CD4-positive, CD25-positive, alpha-beta regulatory T cell (primary cell): ENCODE results near the gene PAF1. TPM values are rescaled to one million over a fixed set of nuclear protein-coding genes. Genes with fewer than 3 reads are reported as not detected.
A peak's percentile ranks its signal among the peaks of the same experiment; 100 is the strongest.

Experiments used
- ATAC-seq, 2 donors: fragments of 150-1000 bp; cut with Tn5 transposase; one replicate each; pipeline ENCODE4 v1.10.0; 2021; ENCODE audit warnings: low read depth in 2 of 2, moderate number of reproducible peaks in 2 of 2, moderate library complexity in 1 of 2
- DNase-seq, 3 donors: peaks; one replicate each; pipeline versions ENCODE4 v3.0.0 to v3.0.0-alpha.2; 2012 to 2022; ENCODE audit warnings: mixed read lengths in 1 of 3
- H3K27ac ChIP-seq: one replicate; pipeline ENCODE4 v1.7.0; 2013; ENCODE audit warnings: mild to moderate bottlenecking, low read length; ENCODE audit not compliant: insufficient read depth, poor library complexity, severe bottlenecking
- H3K27me3 ChIP-seq: one replicate; pipeline ENCODE4 v1.7.0; 2013; ENCODE audit warnings: low read length; ENCODE audit not compliant: control insufficient read depth, insufficient read depth
- H3K36me3 ChIP-seq: one replicate; pipeline ENCODE4 v1.7.0; 2013; ENCODE audit warnings: mild to moderate bottlenecking, low read length, moderate library complexity; ENCODE audit not compliant: control insufficient read depth, insufficient read depth
- H3K4me1 ChIP-seq: 2 replicates; pipeline ENCODE4 v1.7.0; 2013; ENCODE audit warnings: mild to moderate bottlenecking, low read length; ENCODE audit not compliant: insufficient read depth, control insufficient read depth, poor library complexity, severe bottlenecking
- H3K4me3 ChIP-seq: one replicate; pipeline ENCODE4 v1.7.0; 2013; ENCODE audit warnings: low read depth, mild to moderate bottlenecking, low read length, moderate library complexity
- H3K9me3 ChIP-seq, 2 experiments: 1 replicate in 1 of 2; 2 replicates in 1 of 2; pipeline ENCODE4 v1.7.0; 2013; ENCODE audit warnings: low read length in 2 of 2, mild to moderate bottlenecking in 1 of 2, moderate library complexity in 1 of 2; ENCODE audit not compliant: control insufficient read depth in 2 of 2
- H3K27ac Mint-ChIP-seq, 3 donors: one replicate each; pipeline ENCODE4 v1.8.0; 2020 to 2022; ENCODE audit warnings: mild to moderate bottlenecking in 3 of 3, mixed read lengths in 3 of 3, moderate library complexity in 2 of 3
- H3K27me3 Mint-ChIP-seq: one replicate; pipeline ENCODE4 v1.8.0; 2022; ENCODE audit warnings: mild to moderate bottlenecking, mixed read lengths
- H3K36me3 Mint-ChIP-seq: one replicate; pipeline ENCODE4 v1.8.0; 2020; ENCODE audit warnings: mixed read lengths
- H3K4me1 Mint-ChIP-seq, 4 donors: one replicate each; pipeline ENCODE4 v1.8.0; 2020 to 2022; ENCODE audit warnings: mixed read lengths in 4 of 4, mild to moderate bottlenecking in 1 of 4
- H3K4me3 Mint-ChIP-seq, 4 donors: one replicate each; pipeline ENCODE4 v1.8.0; 2020 to 2022; ENCODE audit warnings: mild to moderate bottlenecking in 4 of 4, mixed read lengths in 4 of 4, moderate library complexity in 3 of 4
- H3K9me3 Mint-ChIP-seq, 7 donors: one replicate each; pipeline ENCODE4 v1.8.0; 2020 to 2022; ENCODE audit warnings: mixed read lengths in 7 of 7, mild to moderate bottlenecking in 3 of 7, moderate library complexity in 2 of 7
- polyA plus RNA-seq, 4 donors: library from polyadenylated mRNA; unstranded; fragments of 300-500 nt; fragmentation: Illumina TruSeq; gene quantifications; one replicate each; pipeline ENCODE4 v1.2.3, GENCODE V29; 2021
- total RNA-seq: library from RNA; stranded (reverse); gene quantifications from one replicate; pipeline ENCODE4 v1.2.3, GENCODE V29; 2022

Gene PAF1
- total and polyA plus RNA-seq, 5 donors from 2014 or later, result 35.0 to 138 (median 40.1) TPM

DNA sequence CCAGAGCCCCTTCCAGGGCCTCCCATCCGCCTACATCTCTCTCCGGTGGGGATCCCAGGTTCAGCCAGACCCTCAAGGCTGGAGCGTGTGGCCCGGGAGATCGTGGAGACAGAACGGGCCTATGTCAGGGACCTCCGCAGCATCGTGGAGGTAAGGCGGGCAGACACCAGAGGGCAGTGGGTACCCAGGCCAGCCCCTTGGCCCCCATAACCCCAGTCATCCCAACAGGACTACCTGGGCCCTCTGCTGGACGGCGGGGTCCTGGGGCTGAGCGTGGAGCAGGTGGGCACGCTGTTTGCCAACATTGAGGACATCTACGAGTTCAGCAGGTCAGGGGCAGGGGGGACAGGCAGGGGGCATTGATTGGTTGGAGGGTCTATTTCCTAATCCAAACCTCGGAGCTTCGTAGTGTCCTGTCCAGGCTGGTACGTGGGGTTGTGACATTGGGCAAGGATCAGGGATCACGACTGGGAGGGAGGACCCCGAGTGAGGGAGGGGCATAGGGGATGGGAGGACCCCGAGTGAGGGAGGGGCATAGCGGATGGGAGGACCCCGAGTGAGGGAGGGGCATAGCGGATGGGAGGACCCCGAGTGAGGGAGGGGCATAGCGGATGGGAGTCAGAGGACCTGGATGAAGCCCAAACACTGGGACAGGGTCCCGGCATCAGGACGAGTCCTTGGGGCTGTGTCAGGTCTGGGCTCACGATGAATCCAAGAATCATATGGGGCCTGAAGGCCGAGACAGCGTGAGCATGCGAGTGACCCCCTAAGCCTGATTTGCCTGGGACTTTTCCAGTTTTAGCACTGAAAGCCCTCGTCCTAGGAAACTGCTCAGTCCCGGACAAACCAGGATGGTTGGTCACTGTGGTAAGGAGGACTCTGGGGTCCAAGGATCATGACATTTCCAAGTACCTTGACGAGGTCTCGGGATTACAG lies 24.5 kb upstream of the PAF1 start:
- Histone ChIP-seq H3K4me3 (no peak overlapping the region), H3K27ac (no peak overlapping the region), H3K36me3 (peaks cover 17% of the 10 kb centered on the region), H3K4me1 (peaks cover 30% of the 10 kb centered on the region), H3K9me3 (no peaks in the 10 kb centered on the region), H3K27me3 (no peaks in the 10 kb centered on the region)
- no peak for ATAC-seq
- Mint-ChIP-seq H3K36me3 (peaks cover 19% of the 10 kb centered on the region), H3K4me3 (peak overlapping the region; percentile 31 to 89 (median 52)), H3K9me3 (peaks cover 0 to 5% (median 0%) of the 10 kb centered on the region in 7 donors), H3K27me3 (peaks cover 12% of the 10 kb centered on the region), H3K27ac (no peak overlapping the region), H3K4me1 (peaks cover 4 to 40% (median 27%) of the 10 kb centered on the region in 4 donors)
- no peak for DNase-seq

DNA sequence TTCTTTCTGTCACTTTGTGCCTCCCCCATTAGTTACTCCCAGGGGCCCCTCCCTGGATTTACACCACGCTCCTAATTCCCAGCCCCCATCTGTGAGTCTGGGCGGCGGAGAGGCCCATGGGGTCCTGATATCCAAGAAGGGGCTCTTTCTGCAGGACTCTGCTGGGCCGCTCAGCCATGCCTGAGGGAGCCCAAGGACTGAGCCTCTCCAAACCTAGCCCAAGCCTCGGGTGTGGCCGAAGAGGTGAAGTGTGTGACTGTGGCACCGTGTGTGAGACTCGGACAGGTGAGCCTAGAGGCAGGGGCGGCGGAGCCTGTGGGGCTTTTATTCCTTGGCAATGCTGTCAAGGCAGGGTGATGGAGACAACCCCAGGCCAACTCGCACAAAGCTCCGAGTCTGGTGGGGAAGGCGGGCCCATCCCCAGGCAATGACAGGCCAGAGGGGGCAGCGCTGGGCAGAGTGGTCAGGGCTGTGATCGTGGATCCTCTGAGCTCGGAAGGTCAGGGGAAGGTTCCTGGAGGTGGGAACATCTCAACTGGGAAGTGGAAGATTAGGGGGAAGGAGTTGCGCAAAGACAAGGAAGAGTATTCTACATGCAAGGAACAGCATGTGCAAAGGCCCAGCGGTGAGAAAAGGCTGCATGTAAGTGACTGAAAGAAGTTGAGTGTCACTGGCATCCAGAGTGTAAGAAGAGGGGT lies 23.2 kb upstream of the PAF1 start:
- H3K27ac Mint-ChIP-seq, result peak overlapping the region; percentile 85 to 97 (median 94)
- H3K36me3 ChIP-seq, result peaks cover 16% of the 10 kb centered on the region
- peak overlapping the region; percentile 32 for H3K4me3 ChIP-seq
- peaks cover 0 to 5% (median 0%) of the 10 kb centered on the region in 7 donors for H3K9me3 Mint-ChIP-seq
- no peaks in the 10 kb centered on the region for H3K27me3 ChIP-seq
- peak overlapping the region; percentile 100 for H3K27ac ChIP-seq
- H3K4me1 ChIP-seq, result peaks cover 42% of the 10 kb centered on the region
- no peak for ATAC-seq
- peaks cover 16% of the 10 kb centered on the region for H3K27me3 Mint-ChIP-seq
- no peak for DNase-seq
- peaks cover 17% of the 10 kb centered on the region for H3K36me3 Mint-ChIP-seq
- H3K4me1 Mint-ChIP-seq, result peaks cover 4 to 43% (median 29%) of the 10 kb centered on the region in 4 donors
- peak overlapping the region; percentile 40 to 90 (median 84) for H3K4me3 Mint-ChIP-seq
- no peaks in the 10 kb centered on the region for H3K9me3 ChIP-seq

DNA sequence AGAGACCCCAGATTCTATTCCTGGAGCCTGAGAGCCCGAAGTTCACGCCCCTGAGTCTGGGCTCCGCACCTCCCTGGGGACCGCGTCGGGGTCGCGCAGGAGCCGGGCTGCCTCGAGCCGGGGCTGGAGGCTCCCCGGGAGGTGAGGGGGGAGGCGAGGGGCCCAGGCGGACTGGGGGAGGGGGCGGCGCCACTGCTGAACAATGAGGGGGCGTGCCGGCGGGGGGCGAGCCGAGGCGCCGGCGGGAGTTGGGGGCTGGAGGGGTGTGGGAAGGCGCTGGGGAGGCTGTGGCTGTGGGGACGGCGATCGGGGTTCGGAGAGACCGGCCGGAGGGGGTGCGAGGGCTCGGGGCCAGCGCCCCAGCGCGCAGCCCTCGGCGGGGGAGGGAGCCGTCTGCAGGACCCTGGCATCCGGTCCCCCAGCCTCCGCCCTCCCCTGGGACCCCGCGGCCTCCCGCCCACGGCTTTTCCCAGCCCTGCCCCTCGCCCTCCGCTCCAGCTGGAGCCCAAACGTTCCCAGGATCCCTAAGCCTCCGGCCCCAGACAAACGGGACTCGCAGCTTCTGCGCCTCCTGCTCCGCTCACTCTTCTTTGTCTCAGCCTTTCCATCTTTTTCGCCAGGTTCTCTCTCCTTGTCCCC lies 22.5 kb upstream of the PAF1 start:
- H3K9me3 Mint-ChIP-seq, result peaks cover 0 to 7% (median 0%) of the 10 kb centered on the region in 7 donors
- peak overlapping the region; percentile 97 to 99 (median 99) for H3K27ac Mint-ChIP-seq
- peaks cover 20% of the 10 kb centered on the region for H3K27me3 Mint-ChIP-seq
- peaks cover 23% of the 10 kb centered on the region for H3K36me3 Mint-ChIP-seq
- H3K27ac ChIP-seq, result peak overlapping the region; percentile 100
- H3K27me3 ChIP-seq, result no peaks in the 10 kb centered on the region
- ATAC-seq (no peak), DNase-seq (peak in 2 of 3 donors; percentile 33 to 48)
- H3K4me1 ChIP-seq, result peaks cover 49% of the 10 kb centered on the region
- peak overlapping the region; percentile 72 for H3K4me3 ChIP-seq
- H3K36me3 ChIP-seq, result peaks cover 15% of the 10 kb centered on the region
- H3K4me3 Mint-ChIP-seq, result peak overlapping the region; percentile 95 to 99 (median 97)
- H3K9me3 ChIP-seq, result no peaks in the 10 kb centered on the region
- H3K4me1 Mint-ChIP-seq, result peaks cover 4 to 48% (median 34%) of the 10 kb centered on the region in 4 donors

DNA sequence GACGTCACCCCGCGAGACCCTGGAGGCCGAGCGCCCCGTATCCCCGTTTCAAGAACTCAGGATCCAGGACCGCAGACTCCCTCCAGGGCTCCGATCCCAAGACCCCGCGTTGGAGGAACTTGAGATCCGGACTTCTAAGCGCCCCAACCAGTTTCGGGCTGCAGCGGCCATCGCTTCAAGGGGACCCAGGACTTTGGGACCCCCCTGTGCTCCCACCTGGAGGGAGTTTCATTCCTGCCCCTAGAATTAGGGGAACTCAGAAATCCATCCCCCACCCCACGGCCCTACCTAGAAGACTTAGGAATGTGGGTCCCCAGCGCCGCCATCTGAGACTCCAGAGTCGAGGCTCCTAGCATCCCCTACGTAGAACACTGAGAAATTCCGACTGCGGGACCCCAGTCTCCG lies 22.0 kb upstream of the PAF1 start:
- Histone ChIP-seq H3K36me3 (peaks cover 20% of the 10 kb centered on the region), H3K4me1 (peaks cover 53% of the 10 kb centered on the region), H3K27me3 (no peaks in the 10 kb centered on the region), H3K27ac (peak overlapping the region; percentile 100), H3K9me3 (no peaks in the 10 kb centered on the region), H3K4me3 (peak overlapping the region; percentile 72)
- DNase-seq, result no peak
- peak overlapping the region; percentile 95 to 99 (median 97) for H3K4me3 Mint-ChIP-seq
- ATAC-seq, result no peak
- H3K27me3 Mint-ChIP-seq, result peaks cover 20% of the 10 kb centered on the region
- peak overlapping the region; percentile 38 to 99 (median 99) for H3K27ac Mint-ChIP-seq
- peaks cover 0 to 7% (median 0%) of the 10 kb centered on the region in 7 donors for H3K9me3 Mint-ChIP-seq
- peaks cover 28% of the 10 kb centered on the region for H3K36me3 Mint-ChIP-seq
- H3K4me1 Mint-ChIP-seq, result peaks cover 4 to 48% (median 34%) of the 10 kb centered on the region in 4 donors

DNA sequence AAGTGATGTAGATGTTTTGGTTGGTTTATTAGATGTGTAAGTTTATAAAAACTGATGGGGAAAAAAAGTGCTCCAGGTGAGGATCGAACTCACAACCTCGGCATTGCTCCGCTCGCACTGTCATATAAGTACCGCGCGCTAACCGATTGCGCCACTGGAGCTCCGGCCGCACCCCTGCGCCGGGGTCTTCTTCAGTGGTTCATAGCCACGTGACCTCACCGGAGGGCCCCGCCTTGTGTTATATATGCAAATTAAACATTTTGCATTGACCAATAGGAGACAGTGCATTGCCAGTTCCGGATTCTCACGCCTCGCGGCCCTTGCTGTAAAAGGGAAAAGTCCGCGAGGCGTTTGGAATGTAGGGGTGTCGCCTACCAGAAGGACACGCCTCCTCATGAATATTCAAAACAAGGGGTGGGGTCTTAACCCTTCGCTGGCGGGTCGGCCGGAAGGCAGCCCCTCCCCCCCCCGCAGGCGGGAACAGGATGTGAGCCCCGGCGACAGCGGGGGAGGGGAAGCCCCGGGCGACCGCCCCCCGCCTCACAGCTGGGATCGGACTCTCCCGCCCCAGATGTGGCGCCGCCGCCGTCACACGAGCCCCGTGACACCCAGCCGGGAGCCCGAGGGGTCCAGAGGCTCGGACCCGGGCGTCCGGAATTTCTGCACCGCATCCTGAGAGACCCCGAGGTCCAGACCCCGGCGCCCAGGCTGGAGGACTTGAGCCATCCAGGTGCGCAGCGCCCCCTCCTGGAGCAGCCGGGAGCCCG lies 21.4 kb upstream of the PAF1 start, which contains the start of gene PLEKHG2:
Gene PLEKHG2, plus strand, starts transcription at position 570 of the 767 bp plus-strand sequence. CDS start 1,418 bp downstream, outside the sequence.
- Mint-ChIP-seq H3K27ac (peak within 1 kb of the TSS; percentile 99 to 100 (median 99)), H3K27me3 (peaks cover 20% of the 10 kb centered on the region), H3K4me3 (peak within 1 kb of the TSS; percentile 95 to 99 (median 97)), H3K36me3 (peaks cover 30% of the 10 kb centered on the region), H3K9me3 (peaks cover 0 to 7% (median 0%) of the 10 kb centered on the region in 7 donors), H3K4me1 (peaks cover 4 to 47% (median 34%) of the 10 kb centered on the region in 4 donors)
- H3K36me3 ChIP-seq, result peaks cover 26% of the 10 kb centered on the region
- no peaks in the 10 kb centered on the region for H3K27me3 ChIP-seq
- peaks cover 55% of the 10 kb centered on the region for H3K4me1 ChIP-seq
- peak within 1 kb of the TSS; percentile 75 for H3K4me3 ChIP-seq
- peak within 1 kb of the TSS; percentile 100 for H3K27ac ChIP-seq
- ATAC-seq (peak; percentile 72 to 74), DNase-seq (peak; percentile 92 to 99 (median 97))
- no peaks in the 10 kb centered on the region for H3K9me3 ChIP-seq

DNA sequence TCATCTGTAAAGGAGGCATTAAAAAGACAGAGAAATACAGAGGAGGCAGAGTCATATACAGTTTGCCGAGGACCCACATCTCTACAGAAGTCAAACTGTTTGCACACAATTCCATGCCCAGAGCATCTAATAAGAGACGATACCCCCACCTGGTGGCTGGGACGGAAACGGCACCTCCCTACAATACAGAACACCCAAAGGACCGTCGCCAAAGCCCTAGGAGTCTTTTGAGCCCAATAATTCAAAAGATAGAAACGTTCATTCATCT lies 20.9 kb upstream of the PAF1 start:
- Mint-ChIP-seq H3K27me3 (peaks cover 25% of the 10 kb centered on the region), H3K4me1 (peaks cover 4 to 45% (median 34%) of the 10 kb centered on the region in 4 donors), H3K36me3 (peaks cover 30% of the 10 kb centered on the region), H3K27ac (peak overlapping the region; percentile 99 to 100 (median 99)), H3K4me3 (peak overlapping the region; percentile 95 to 99 (median 97)), H3K9me3 (peaks cover 0 to 11% (median 0%) of the 10 kb centered on the region in 7 donors)
- Histone ChIP-seq H3K4me3 (peak overlapping the region; percentile 75), H3K36me3 (peaks cover 25% of the 10 kb centered on the region), H3K4me1 (peaks cover 55% of the 10 kb centered on the region), H3K27me3 (no peaks in the 10 kb centered on the region), H3K27ac (peak overlapping the region; percentile 100), H3K9me3 (no peaks in the 10 kb centered on the region)
- ATAC-seq (peak; percentile 45 to 47), DNase-seq (peak; percentile 84 to 95 (median 93))
